ENCODE results near the gene CLIC5. TPM values are rescaled to one million over a fixed set of nuclear protein-coding genes. Genes with fewer than 3 reads are reported as not detected.

The CLIC5 gene
- total and polyA plus RNA-seq, 3 donors from 2014 or later: 2.7 to 17.1 (median 4.8) TPM

GRCh38 chr6:45837541-45838200, 178.0 kb downstream of the CLIC5 start:
- no peaks in the 10 kb centered on the region for H3K36me3 ChIP-seq (ENCODE audit: low read depth, missing control alignments)
- no peaks in the 10 kb centered on the region for H3K9me3 ChIP-seq
- no peak for DNase-seq
- no peak overlapping the region for H3K27ac ChIP-seq
- no peaks in the 10 kb centered on the region for H3K27me3 ChIP-seq
- WGBS, 2 donors: 82 to 89% methylated on average over 5 of the region's 5 CpGs
- no peaks in the 10 kb centered on the region for H3K4me1 ChIP-seq
- no peak overlapping the region for H3K4me3 ChIP-seq
- TF ChIP-seq CTCF (IDR thresholded peaks at IDR 0.05) (no peak), POLR2A (IDR thresholded peaks at IDR 0.05) (no peak)
- intact Hi-C loops (cut with DNase I; ENCODE audit: low total_unique reads): no loop called here

- Histone ChIP-seq H3K27ac (no peak overlapping the region), H3K9me3 (no peaks in the 10 kb centered on the region), H3K4me1 (no peaks in the 10 kb centered on the region), H3K36me3 (ENCODE audit: low read depth, missing control alignments) (no peaks in the 10 kb centered on the region), H3K4me3 (no peak overlapping the region), H3K27me3 (no peaks in the 10 kb centered on the region)
- whole genome bisulfite sequencing, 2 donors: 92 to 98% methylated on average over 5 of the region's 5 CpGs
- intact Hi-C loops (cut with DNase I; ENCODE audit: low total_unique reads): no loop called here
- DNase-seq: no peak
- TF ChIP-seq CTCF (IDR thresholded peaks at IDR 0.05) (no peak), POLR2A (IDR thresholded peaks at IDR 0.05) (no peak)
Measured at GRCh38 chr6:45836984-45837383, 178.7 kb downstream of the CLIC5 start.

- intact Hi-C loops (cut with DNase I; ENCODE audit: low total_unique reads): no loop called here
- H3K27me3 ChIP-seq: no peaks in the 10 kb centered on the region
- no peak for DNase-seq
Measured at GRCh38 chr6:45836438-45836824, 179.2 kb downstream of the CLIC5 start.

GRCh38 chr6:45835721-45836437, 179.8 kb downstream of the CLIC5 start:
- TF ChIP-seq POLR2A (IDR thresholded peaks at IDR 0.05) (no peak), CTCF (IDR thresholded peaks at IDR 0.05) (no peak)
- WGBS, 2 donors: 77 to 85% methylated on average over 4 of the region's 4 CpGs
- intact Hi-C loops (cut with DNase I; ENCODE audit: low total_unique reads): no loop called here

More at GRCh38 chr6:45836438-45836824, 179.2 kb downstream of the CLIC5 start:
- H3K9me3 ChIP-seq: no peaks in the 10 kb centered on the region
- no peaks in the 10 kb centered on the region for H3K4me1 ChIP-seq
- H3K27ac ChIP-seq: no peak overlapping the region
- 70 to 79% methylated on average over 4 of the region's 4 CpGs for WGBS, 2 donors
- H3K36me3 ChIP-seq (ENCODE audit: low read depth, missing control alignments): no peaks in the 10 kb centered on the region
- TF ChIP-seq CTCF (IDR thresholded peaks at IDR 0.05): no peak
- no peak for TF ChIP-seq POLR2A (IDR thresholded peaks at IDR 0.05)
- no peak overlapping the region for H3K4me3 ChIP-seq

More at GRCh38 chr6:45835721-45836437, 179.8 kb downstream of the CLIC5 start:
- no peak overlapping the region for H3K4me3 ChIP-seq
- DNase-seq: no peak
- no peaks in the 10 kb centered on the region for H3K9me3 ChIP-seq
- H3K27me3 ChIP-seq: no peaks in the 10 kb centered on the region
- H3K36me3 ChIP-seq (ENCODE audit: low read depth, missing control alignments): no peaks in the 10 kb centered on the region
- no peak overlapping the region for H3K27ac ChIP-seq
- no peaks in the 10 kb centered on the region for H3K4me1 ChIP-seq

All from testis (tissue), 3 donors.